Stimulated activated CD4-positive, alpha-beta T cell treated with anti-CD3 and anti-CD28 coated beads, Interleukin-2, amount 100 ng/mL, for 4 hours (primary cell): ENCODE results near the gene LBHD2.
A peak's percentile ranks its signal among the peaks of the same experiment; 100 is the strongest.
"Not testable (repeated sequence)": the region's sequence is repeated elsewhere in the genome, so short reads cannot be mapped to it uniquely, and the experiment has no call there.

Source experiments
- DNase-seq: peaks from one replicate; pipeline ENCODE4 v3.0.0-alpha.2; 2020; ENCODE audit warnings: low read depth

LBHD2 gene

DNA sequence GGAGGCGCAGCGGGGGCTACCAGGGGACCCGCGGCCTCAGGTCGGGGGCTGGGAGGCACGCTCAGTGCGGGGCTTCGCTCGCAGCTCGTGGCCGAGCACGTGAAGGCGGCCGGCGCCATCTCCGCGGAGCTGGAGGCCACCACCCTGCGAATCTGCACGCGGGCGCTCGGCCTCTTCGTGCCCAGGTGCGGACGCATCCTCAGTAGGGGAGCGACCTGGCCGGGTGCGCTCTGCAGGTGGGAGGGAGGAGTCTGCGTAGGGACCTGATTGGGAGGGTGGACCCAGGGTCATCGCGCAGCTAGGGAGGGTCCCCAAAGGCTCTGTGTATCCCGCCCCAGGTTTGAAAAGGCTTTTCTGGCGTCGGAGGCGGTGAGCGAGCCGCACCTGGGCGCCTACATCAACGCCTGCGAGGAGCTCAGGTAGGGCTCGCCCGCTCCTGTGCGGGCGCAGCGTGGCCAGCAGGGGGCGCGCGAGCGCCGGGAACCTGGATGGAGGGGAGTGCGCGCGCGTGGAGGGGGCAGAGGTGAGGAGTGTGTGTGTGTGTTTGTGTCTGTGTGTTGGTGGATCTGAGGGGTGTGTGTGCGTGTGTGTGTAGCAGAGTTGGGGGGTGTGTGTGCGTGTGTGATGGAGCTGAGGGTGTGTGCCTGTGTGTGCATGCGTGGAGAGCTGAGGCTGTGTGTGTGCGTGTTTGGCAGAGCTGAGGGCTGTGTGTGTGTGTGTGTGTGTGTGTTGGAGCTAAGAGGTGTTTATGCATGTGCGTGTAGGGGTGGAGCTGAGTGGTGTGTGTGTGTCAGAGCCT, 20.8 kb downstream of the LBHD2 start:
- peak; percentile 57 for DNase-seq

DNA sequence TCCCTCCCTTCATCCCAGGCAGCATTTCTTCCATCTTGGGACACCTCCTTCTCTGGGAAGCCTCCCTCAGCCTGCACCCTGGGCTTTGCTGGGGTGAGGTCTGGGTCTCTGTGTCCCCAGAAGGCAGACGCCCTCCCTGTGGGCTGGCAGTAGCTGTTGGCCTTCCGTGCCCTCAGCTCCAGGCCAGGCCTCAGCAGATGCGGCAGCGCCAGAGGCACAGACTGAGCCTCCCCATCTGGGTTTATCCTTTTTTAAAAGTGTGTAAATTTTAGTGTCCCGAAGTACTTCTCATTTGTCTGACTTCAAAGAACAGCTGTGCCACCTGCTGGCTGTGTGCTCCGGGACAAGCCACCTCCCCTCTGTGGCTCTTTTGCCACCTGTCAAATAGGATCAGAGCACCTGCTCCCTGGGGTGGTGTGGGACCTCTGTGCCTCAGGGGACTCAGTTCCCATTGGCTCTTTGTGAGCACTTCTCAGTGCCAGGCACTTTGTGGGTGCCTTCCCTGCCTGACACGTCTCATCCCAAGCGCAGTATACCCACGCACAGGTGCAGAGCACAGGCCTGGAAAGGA, 21.7 kb downstream of the LBHD2 start:
- no peak for DNase-seq

DNA sequence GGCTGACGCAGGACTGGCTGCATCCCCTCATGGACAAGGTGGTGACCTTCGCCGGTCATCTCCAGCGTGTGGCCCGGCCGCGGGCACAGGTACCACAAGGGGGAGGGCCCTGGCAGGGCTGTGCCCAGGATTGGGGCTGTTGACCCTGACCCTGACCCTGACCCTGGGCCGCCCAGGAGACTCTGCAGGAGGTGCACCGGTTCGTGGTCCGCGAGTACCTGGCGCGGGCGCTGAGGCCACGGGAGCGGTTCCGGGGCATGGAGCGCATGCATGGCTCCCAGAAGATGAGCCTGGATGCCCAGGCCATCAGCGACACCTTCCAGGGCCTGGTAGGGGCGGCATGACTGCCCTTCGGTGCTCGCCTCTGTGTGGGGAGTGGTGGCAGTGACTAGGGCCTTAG, 23.4 kb downstream of the LBHD2 start:
- no peak for DNase-seq

DNA sequence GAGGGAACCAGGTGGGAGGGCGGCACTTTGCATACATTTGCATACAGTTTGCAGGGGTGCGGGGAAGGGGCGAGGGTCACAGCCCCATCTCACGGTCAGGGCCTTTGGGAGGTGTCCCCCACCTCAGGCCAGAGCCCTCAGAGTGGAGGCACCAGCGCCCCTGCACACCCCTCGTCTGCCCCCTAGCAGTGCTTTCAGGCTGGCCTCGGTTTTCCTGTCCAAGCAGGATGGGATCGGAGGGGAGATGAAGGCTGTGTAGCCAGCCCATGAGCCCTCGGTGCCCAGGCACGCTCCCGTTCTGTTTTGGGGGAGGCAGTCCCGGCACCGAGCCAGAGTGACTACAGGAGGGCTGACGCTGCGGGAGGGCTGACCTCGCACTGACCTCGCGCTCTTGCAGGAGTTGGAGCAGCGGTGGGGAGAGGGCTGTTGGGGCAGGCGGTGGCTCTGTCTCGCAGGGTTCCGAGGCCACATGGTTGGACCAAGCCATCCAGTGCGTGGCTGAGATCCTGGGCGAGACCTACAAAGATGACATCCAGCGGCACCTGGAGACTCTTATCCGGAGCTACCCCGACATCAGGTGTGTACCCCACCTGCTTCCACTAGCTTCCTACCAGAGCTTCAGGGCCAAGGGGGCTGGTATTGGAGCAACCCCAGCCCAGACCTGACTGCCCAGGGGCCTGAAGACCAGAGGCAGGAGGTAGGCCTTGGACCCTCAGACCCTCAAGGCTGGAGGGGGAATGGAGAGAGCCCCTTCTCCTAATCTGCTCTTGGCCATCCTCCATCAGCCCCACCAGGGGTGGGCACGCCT, 24.1 kb downstream of the LBHD2 start:
- DNase-seq: no peak

DNA sequence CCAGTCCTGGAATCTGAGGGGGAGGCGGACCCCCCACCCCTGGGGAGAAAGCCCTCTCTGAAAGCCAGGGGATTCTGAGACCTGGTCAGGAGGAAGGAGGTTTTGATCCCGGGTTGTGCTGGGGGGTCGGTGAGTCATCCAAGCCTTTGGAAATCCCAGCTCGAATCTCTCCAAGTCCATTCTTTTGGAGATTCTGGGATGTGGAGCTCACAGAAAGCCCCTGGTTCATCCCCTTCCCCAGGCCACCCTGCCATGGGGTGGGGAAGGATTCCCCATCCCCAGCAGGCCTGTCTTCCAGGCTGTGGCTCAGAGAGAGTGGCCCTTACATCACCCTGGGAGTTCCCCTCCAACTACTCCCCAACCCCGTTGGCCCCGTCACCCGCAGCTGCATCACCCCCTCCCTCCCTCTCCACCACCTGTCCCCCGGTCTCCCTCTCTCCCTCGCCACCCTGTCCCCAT, 24.8 kb downstream of the LBHD2 start:
- no peak for DNase-seq

DNA sequence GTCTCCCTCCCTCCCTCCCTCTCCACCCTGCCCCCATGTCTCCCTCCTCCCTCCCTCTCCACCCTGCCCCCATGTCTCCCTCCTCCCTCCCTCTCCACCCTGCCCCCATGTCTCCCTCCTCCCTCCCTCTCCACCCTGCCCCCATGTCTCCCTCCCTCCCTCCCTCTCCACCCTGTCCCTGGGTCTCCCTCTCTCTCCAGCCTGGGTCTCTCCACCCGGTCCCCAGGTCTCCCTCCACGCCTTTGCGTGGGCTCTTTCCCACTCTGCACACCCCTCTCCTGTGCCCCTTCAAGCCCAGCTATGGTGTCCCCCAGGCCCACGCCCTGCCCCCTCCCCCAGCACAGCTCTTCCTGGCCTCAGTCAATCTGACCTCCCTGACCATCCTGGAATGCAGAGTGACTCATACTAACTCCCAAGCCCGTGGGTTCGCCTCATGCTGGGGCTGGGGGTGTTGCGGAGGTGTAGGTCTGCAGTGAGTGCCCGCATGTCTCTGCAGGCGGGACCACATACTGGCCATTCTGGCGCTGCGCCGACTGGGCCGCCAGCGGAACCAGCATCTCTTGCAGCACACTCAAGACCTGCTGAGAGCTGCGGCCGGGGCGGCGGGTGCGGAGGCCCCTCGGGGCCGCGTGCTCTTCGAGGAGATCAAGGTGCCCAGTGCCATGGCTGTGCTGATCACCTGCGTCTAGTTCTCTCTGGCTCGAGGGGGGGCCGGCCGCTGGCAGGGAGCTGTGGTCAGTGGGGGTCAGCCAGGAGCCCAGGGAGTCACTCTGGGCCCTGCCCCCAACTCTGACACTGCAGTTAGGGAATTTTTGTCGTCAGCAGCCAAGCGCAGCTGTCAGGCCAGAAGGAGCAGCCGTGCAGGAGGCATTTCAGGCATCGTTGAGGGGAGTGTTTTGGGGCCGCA, 25.8 kb downstream of the LBHD2 start:
- no peak for DNase-seq

DNA sequence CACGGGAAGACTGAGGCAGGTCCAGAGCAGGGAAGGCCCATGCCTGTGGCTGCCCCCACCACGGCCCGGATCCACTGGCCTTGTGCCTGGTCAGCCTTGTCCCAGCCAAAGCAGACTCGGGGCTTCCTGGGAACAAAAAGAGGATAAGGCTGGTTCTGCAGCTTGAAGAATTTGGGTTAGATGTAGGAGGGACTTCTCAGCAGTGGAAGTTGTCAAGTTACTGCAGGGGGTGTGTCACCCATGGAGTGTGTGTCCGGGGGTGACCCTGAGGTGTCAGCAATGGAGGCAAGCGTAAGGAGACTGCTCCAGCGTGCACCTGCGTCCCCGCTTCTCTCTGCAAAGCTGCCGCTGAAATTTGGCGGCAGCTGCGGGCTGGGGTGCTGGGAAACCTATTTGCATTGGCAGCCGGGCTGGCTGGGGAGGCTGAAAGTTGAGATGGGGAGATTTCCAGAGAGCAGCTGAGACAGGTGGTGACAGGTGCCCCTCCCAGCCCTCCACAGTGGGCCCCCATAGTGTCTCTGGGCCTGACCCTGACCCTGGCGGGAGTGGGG, 26.7 kb downstream of the LBHD2 start:
- DNase-seq: no peak

DNA sequence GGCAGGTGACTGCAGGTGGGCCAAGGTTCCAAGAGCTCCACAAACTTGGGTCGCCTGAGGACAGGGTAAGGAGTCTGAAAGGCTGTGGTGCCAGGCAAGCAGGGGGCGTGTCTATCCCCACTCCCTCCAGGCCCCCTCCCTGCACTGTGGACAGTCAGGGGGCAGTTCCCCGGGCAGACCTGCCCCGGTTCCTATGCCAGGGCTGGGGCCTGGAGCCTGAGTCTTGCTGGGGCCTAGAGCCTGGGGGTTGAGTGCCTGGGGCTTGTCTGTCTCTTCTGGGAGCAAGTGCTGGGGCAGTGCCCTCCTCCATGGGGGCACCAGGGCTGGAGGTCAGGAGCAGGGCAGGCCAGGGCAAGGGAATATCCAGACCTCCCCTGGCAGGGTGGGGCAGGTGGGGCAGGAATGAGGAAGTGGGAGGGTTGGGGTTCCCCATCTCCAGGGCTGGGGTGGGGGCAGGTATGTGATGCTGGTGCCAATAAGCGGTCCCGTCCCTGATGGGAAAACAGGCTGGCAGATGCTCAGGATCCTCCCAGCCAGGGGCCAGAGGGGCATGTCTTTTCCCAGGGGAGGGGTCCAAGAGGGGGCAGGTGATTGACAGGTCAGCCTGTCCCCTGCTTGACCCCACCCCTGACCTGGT, 27.3 kb downstream of the LBHD2 start:
- no peak for DNase-seq

DNA sequence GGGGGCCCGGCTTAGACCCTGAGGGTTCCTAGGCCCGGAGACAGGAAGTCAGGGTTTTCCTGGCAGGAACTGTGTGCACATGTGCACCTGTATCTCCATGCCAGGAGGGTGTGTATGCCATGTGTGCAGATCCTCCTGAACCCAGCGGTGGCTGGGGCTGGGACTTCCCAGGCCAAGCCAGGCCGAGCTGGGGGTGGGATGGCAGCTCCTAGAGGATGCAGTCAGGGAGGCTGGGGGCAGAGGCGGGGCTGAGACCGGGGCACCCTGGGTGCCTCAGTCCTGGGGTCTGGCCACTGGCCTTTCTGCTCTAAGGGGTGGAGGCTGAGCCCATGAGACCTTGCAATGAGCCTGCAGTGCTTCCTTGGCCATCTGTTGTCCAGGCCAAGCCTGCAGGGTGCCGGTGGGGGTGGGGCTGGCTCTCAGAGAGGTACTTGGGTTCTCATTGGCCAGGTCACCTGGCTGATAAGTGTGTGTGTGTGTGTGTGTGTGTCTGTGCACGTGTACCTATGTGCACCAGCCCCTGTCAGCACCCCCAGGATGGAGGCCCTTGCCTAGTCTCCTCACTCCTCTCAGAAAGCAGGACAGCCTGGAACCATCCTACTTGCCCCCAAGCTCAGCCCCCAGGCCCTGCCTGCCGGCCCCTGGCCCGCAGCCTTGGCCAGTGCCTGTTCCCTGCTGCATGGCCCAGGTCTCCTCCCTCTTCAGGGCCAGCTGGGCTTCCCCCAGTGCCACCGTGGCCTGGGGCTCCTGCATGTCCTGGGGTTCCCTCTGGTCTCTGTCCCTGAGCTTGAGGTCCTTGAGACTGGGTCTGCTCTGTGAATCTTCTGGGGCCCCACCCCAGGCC, 28.6 kb downstream of the LBHD2 start:
- no peak for DNase-seq

DNA sequence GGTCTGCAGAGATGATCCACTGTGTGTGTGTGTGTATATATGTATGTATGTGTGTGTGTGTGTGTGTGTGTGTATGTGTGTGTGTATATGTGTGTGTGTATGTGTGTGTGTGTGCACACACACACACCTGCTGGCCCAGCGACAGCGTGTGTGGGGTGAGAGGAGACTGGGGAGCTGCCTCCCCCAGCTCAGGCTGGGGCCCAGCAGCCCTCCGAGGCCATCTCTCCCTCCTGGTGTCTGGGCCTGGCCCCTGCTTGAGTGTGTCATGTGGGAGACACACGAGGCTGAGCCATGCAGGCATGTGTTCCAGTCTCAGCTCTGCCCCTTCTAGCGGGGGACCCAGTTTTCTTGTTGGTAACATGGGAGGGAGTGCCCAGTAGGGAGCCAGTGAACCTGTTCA, 29.3 kb downstream of the LBHD2 start:
- no peak for DNase-seq

DNA sequence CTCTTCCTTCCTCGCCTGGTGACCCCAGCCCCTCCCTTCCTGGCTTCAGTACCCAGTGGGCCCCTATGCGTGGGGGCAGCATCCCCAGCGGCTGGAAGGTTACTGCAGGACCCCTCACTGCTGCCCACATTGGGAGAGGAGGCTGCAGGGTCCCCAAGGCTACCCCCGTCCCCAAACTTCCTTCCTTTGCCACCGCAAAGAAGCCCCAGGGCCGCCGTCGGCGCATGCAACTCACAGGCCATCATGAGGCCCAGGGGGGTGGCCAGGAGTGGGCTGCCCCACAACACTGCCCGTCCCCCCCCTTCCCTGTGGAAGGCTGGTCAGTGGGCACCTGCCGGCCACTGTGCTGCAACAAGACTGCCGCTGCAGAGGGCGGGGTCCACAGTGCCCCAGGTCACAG, 29.8 kb downstream of the LBHD2 start:
- DNase-seq: no peak

DNA sequence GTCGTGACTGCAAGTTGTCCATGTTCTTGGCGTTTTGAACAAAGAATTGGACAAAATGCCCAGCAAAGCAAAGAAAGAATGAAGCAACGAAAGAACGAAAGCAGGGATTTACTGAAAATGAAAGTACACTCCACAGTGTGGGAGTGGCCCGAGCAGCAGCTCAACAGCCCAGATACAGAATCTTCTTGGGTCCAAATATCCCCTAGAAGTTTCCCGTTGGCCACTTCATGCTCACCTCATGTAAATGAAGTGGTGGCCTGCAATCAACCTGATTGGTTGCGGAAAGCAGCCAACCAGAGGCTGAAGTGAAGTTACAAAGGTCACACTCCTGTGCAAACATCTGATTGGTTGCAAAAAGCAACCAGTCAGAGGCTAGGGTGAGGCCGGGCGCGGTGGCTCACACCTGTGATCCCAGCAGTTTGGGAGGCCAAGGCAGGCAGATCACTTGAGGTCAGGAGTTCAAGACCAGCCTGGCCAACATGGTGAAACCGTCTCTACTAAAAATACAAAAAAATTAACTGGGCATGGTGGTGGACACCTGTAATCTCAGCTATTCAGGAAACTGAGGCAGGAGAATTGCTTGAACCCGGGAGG, 31.2 kb downstream of the LBHD2 start:
- DNase-seq: not testable (repeated sequence)

DNA sequence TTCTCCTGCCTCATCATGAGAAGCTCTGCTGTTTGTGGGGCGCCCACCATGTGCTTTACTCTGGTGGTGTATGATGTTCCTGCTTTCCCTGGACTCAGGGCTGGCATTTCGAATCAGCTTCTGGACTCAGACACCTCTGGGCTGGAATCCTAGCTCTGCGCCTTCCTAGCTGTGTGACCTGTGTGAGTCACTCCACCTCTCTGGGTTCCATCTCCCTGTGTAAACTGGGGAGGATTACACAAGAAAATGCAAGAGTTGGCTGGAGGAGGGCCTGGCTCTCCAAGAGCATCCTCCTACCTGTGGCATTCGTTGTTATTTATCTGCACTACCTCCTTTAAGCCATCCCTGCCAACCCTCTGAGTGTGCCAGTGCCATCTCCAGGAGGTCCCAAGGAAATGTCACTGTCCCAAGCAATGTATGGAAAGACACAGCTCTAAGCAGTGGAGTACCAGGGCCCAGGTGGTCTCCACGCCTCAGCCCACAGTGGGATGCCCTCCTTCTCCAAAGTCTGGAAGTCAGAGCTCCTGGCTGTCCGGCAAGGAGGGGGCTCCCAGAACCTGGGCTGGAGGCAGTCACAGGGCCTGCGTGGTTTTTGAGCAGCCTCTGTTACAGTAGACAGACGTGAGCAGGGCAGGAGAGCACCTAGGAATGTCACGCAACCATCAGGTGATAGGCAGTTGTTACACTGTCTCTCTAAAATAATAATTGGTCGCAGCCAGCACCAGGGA, 32.0 kb downstream of the LBHD2 start:
- no peak for DNase-seq

DNA sequence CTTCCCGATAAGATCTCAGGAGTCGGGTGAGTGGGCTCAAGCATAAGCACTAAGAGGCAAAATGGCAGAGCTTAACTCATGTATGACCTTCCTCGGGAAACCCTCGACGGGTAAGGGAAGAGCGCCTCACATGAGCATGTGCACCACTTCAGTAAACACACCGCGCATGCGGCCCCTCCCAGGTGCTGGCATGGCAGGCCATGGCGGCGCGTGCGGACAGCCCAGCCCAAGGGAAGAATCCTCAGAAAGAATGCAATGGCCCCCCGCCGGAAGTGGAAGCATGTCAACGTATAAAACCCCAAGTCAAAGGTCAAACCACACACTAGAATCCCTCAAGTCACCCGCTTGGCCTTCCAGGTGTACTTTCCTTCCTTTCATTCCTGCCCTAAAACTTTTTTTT, 32.6 kb downstream of the LBHD2 start:
- no peak for DNase-seq

DNA sequence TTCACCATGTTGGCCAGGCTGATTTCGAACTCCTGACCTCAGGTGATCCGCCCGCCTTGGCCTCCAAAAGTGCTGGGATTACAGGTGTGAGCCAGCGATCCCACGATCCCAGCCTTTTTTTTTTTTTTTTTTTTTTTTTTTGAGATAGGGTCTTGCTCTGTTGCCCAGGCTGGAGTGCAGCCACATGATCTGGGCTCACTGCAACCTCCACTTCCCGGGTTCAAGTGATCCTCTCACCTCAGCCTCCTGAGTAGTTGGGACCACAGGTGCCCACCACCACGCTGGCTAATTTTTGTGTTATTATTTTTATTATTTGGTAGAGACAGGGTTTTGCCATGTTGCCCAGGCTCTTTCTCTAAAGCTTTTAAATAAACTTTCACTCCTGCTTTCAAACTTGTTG, 33.5 kb downstream of the LBHD2 start:
- DNase-seq: not testable (repeated sequence)

DNA sequence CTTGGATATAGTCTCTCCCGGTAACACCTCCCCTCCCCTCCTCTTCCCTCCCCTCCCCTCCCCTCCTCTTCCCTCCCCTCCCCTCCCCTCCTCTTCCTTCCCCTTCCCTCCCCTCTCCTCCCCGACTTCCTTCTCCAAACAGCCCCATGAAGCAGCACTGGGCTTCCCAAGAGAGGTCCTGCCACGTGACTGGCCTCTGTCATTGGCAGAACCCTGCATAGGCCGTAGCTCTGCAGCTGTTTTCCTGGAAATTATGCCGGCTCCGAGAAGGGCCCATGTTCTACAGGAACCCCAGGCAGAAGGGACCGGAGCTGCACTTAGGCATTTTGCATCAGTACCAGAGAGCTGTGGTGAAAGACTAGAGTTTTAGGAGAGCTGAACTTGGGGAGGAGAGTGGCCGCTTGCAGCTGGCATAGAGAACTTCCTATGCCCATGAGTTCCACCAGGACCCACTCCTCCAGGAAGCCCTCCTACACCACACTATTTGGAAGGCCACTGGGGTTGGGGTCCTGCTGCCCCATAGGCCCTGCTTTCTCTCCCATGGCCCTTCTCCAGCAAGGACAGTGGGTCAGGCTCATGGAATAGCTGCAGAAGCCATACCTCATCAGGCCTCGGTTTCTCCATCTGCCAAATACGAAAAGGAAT, 34.1 kb downstream of the LBHD2 start:
- DNase-seq: no peak

DNA sequence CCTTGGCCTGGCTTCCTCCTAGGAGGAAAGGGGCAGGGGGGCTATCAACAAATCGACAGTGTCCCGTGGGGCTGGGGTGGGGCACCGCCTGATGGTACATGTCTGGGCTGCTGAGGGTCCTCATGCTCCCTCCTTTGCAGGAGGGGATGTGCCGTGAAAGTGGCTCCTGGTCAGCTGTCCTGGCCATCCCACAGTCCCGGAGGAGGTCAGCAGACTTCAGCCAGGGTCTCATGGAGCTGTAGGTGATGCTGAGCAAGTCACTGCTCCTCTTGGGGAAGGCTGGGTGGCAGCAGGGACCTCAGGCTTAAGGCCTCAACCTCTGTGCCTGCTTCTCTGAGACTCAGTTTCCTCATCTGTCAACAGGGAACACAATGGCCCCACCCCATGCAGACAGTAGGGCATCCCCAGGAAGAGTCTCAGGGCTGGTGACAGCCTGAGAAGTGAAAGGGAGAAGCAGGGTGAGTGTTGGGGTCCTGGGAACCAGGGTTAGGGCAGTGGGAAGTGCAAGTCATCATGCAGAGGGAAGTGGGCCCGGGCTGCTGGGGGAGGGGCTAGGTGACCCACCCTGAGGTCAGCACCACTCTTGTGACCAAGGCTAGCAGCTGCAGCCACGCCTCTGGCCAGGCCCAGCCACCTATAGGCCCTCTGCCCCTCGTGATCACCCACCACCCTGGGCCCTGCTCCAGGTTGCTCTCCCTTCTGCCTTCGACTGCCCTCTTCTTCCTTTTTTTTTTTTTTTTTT, 34.8 kb downstream of the LBHD2 start:
- no peak for DNase-seq

DNA sequence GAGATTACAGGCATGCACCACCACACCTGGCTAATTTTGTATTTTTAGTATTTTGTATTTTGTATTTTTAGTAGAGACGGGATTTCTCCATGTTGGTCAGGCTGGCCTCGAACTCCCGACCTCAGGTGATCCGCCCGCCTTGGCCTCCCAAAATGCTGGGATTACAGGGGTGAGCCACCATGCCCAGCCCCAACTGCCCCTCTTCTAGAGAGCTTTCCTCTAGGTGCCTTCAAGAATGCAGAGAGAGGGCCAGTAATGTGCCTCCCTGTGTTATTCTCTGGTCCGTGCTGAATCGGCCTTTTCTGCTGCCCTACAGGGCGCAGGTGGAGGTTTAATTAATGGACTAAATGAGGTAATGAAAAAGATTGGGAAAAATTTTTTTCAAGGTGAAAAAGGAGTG, 35.5 kb downstream of the LBHD2 start:
- DNase-seq: not testable (repeated sequence)
